Upper lobe of right lung (tissue), 1 donor: ENCODE results near the gene TNRC6B. TPM values are rescaled to one million over a fixed set of nuclear protein-coding genes. Genes with fewer than 3 reads are reported as not detected.

ENCODE experiments used
- ATAC-seq: fragments of 200-7000 bp; cut with Tn5 transposase; one replicate; pipeline ENCODE4 v1.9.1; 2020; ENCODE audit warnings: mild to moderate bottlenecking, moderate library complexity
- DNase-seq: peaks from one replicate; pipeline ENCODE4 v3.0.0-alpha.2; 2020
- H3K27ac ChIP-seq: fragments of 200-600 bp; one replicate; pipeline ENCODE4 v1.8.0; 2022
- H3K27me3 ChIP-seq: fragments of 200-600 bp; one replicate; pipeline ENCODE4 v1.8.0; 2022; ENCODE audit warnings: mild to moderate bottlenecking
- H3K36me3 ChIP-seq: fragments of 200-600 bp; one replicate; pipeline ENCODE4 v1.8.0; 2022
- H3K4me1 ChIP-seq: fragments of 200-600 bp; one replicate; pipeline ENCODE4 v1.8.0; 2022
- H3K4me3 ChIP-seq: fragments of 200-600 bp; one replicate; pipeline ENCODE4 v1.8.0; 2022; ENCODE audit warnings: mild to moderate bottlenecking
- H3K9me3 ChIP-seq: fragments of 200-600 bp; one replicate; pipeline ENCODE4 v1.8.0; 2022
- intact Hi-C: fragments of 100-400 bp; cut with DNase I; formaldehyde crosslinking; loops from one replicate; pipeline ENCODE4 v1.11.0; 2022
- total RNA-seq: library from RNA; stranded (reverse); fragmentation: NEBNext Ultra II Directional; extraction: Animal tissue kit (Norgen Biotek cat#: 25700); gene quantifications from one replicate; pipeline ENCODE4 v1.2.1, GENCODE V29; 2021
- TF ChIP-seq, protein P1 (sequence below): fragments of 200-600 bp; IDR thresholded peaks from one replicate; pipeline ENCODE4 v1.8.0; 2022; ENCODE audit warnings: antibody characterized with exemption
- donor health status: DM: no; HTN: yes; CAD: no; lungs with severe emphysema.

Gene TNRC6B
- total RNA-seq, 1 donor from 2014 or later = 46.4 TPM

GRCh38 chr22:40346185-40347118 is 168.7 kb downstream of the TNRC6B start, which contains the start of gene ADSL:
Gene ADSL (plus strand): TSS chr22:40346500. CDS start chr22:40346559, 59 bp downstream.
- peak within 1 kb of the TSS; percentile 85 for H3K27ac ChIP-seq
- intact Hi-C loops = loop anchor here (10.0 kb wide), 1 partner anchor 302 kb away; no protein-coding TSS in a partner anchor

GRCh38 chr22:40347300-40347699 is 169.6 kb downstream of the TNRC6B start:
- Histone ChIP-seq H3K36me3 (peaks cover 42% of the 10 kb centered on the region), H3K9me3 (no peaks in the 10 kb centered on the region), H3K27ac (peak overlapping the region; percentile 85), H3K4me3 (peak overlapping the region; percentile 89), H3K4me1 (peaks cover 22% of the 10 kb centered on the region), H3K27me3 (no peaks in the 10 kb centered on the region)
- ATAC-seq (no peak), DNase-seq (no peak)
- TF ChIP-seq, protein P1, sequence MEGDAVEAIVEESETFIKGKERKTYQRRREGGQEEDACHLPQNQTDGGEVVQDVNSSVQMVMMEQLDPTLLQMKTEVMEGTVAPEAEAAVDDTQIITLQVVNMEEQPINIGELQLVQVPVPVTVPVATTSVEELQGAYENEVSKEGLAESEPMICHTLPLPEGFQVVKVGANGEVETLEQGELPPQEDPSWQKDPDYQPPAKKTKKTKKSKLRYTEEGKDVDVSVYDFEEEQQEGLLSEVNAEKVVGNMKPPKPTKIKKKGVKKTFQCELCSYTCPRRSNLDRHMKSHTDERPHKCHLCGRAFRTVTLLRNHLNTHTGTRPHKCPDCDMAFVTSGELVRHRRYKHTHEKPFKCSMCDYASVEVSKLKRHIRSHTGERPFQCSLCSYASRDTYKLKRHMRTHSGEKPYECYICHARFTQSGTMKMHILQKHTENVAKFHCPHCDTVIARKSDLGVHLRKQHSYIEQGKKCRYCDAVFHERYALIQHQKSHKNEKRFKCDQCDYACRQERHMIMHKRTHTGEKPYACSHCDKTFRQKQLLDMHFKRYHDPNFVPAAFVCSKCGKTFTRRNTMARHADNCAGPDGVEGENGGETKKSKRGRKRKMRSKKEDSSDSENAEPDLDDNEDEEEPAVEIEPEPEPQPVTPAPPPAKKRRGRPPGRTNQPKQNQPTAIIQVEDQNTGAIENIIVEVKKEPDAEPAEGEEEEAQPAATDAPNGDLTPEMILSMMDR = no peak
- intact Hi-C loops = loop anchor here (10.0 kb wide), 1 partner anchor 302 kb away; no protein-coding TSS in a partner anchor

More at GRCh38 chr22:40346185-40347118, 168.7 kb downstream of the TNRC6B start, which contains the start of gene ADSL:
- Histone ChIP-seq H3K36me3 (peaks cover 33% of the 10 kb centered on the region), H3K4me3 (peak within 1 kb of the TSS; percentile 89), H3K4me1 (peaks cover 22% of the 10 kb centered on the region), H3K9me3 (no peaks in the 10 kb centered on the region), H3K27me3 (no peaks in the 10 kb centered on the region)
- DNase-seq = peak; percentile 95
- peak; percentile 99 for ATAC-seq
- TF ChIP-seq, protein P1 = no peak

GRCh38 chr22:40348025-40348658 is 170.4 kb downstream of the TNRC6B start:
- Histone ChIP-seq H3K36me3 (peaks cover 50% of the 10 kb centered on the region), H3K9me3 (no peaks in the 10 kb centered on the region), H3K27ac (no peak overlapping the region), H3K27me3 (no peaks in the 10 kb centered on the region), H3K4me3 (no peak overlapping the region), H3K4me1 (peaks cover 22% of the 10 kb centered on the region)
- intact Hi-C loops = loop anchor here (10.0 kb wide), 1 partner anchor 303 kb away; no protein-coding TSS in a partner anchor
- TF ChIP-seq, protein P1 = peak; percentile 75
- DNase-seq = no peak
- peak; percentile 27 for ATAC-seq

DNA sequence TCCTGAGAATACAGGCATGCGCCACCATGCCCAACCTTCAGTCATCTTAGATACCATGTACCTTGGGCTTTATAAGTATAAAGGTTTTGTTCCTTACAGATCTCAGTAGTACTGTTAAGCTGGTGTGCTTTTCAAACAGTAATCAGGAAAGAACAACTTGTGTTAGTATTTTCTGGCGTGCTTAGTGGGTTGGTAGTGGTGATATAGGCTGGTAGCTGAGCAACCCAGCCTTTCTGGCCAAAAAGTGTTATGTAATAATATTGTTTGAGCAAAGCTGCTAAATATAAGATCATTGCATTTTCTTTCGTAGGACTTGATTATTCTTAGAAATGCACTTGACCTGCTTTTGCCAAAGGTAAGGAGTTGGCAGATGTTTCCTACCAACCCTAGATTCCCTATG is 175.0 kb downstream of the TNRC6B start:
- TF ChIP-seq, protein P1 = no peak
- intact Hi-C loops = no loop called here
- Histone ChIP-seq H3K4me3 (no peak overlapping the region), H3K4me1 (peaks cover 8% of the 10 kb centered on the region), H3K9me3 (no peaks in the 10 kb centered on the region), H3K36me3 (peaks cover 85% of the 10 kb centered on the region), H3K27ac (no peak overlapping the region), H3K27me3 (no peaks in the 10 kb centered on the region)
- ATAC-seq (no peak), DNase-seq (no peak)

DNA sequence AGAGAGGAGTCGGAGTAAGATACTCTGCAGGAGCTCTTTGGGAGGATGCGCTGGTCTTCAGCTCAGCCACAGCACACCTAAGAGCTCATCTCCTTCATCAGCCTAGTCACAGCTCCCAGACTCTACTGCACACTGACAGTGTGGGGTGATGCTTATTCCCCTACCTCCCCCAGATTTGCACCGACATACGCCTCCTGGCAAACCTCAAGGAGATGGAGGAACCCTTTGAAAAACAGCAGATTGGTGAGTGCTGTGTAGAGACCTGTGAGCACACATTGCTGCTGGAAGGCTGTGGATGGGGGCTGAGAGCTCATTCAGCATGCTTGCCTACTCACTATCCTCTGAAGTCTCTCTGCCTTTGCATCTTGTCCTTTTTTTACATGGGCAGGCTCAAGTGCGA is 183.4 kb downstream of the TNRC6B start:
- intact Hi-C loops = no loop called here
- Histone ChIP-seq H3K4me3 (no peak overlapping the region), H3K4me1 (no peaks in the 10 kb centered on the region), H3K27ac (no peak overlapping the region), H3K9me3 (no peaks in the 10 kb centered on the region), H3K27me3 (no peaks in the 10 kb centered on the region), H3K36me3 (peaks cover 90% of the 10 kb centered on the region)
- DNase-seq (no peak), ATAC-seq (no peak)
- TF ChIP-seq, protein P1 = no peak
